GM12878 (cell line): Measurements from ENCODE around the gene CSTA.

Source experiments
- IRF4 ChIP-seq: IDR thresholded peaks from 2 replicates; pipeline ENCODE4 v1.6.1; 2011; ENCODE audit warnings: low read depth, low read length
- MYC ChIP-seq: IDR thresholded peaks from 2 replicates; pipeline ENCODE4 v1.6.1; 2011; ENCODE audit warnings: mild to moderate bottlenecking, low read length, moderate library complexity, inconsistent platforms; ENCODE audit not compliant: insufficient read depth, insufficient replicate concordance, insufficient read length, severe bottlenecking
- POLR2A ChIP-seq: IDR thresholded peaks from 2 replicates; pipeline ENCODE4 v1.6.1; 2011; ENCODE audit warnings: low read depth, mild to moderate bottlenecking, low read length
- STAT1 ChIP-seq: fragments of 450-650 bp; conservative IDR thresholded peaks from 2 replicates; pipeline ENCODE4 v1.6.1; 2014; ENCODE audit warnings: antibody characterized with exemption, mild to moderate bottlenecking
- ZNF384 ChIP-seq: IDR thresholded peaks from 2 replicates; pipeline ENCODE4 v1.6.1; 2012; ENCODE audit warnings: low read depth, mild to moderate bottlenecking, low read length, improper control_type of control experiment, borderline replicate concordance
- TF ChIP-seq, protein P1 (sequence below), 3 experiments: IDR thresholded peaks in 2 of 3; conservative IDR thresholded peaks in 1 of 3; 2 replicates each; pipeline ENCODE4 v1.5.1; 2011; ENCODE audit warnings: low read depth in 3 of 3, low read length in 3 of 3, mild to moderate bottlenecking in 3 of 3, control low read depth in 2 of 3, moderate library complexity in 2 of 3, inconsistent platforms in 1 of 3, mixed read lengths in 1 of 3; ENCODE audit not compliant: control insufficient read depth in 2 of 3, insufficient read depth in 1 of 3; ENCODE audit errors: extremely low read depth in 1 of 3

DNA sequence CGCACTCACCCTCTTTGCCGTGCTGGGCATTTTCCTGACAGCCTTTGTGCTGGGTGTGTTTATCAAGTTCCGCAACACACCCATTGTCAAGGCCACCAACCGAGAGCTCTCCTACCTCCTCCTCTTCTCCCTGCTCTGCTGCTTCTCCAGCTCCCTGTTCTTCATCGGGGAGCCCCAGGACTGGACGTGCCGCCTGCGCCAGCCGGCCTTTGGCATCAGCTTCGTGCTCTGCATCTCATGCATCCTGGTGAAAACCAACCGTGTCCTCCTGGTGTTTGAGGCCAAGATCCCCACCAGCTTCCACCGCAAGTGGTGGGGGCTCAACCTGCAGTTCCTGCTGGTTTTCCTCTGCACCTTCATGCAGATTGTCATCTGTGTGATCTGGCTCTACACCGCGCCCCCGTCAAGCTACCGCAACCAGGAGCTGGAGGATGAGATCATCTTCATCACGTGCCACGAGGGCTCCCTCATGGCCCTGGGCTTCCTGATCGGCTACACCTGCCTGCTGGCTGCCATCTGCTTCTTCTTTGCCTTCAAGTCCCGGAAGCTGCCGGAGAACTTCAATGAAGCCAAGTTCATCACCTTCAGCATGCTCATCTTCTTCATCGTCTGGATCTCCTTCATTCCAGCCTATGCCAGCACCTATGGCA lies 41.1 kb upstream of the CSTA start:
- no peak for TF ChIP-seq IRF4
- TF ChIP-seq, protein P1, sequence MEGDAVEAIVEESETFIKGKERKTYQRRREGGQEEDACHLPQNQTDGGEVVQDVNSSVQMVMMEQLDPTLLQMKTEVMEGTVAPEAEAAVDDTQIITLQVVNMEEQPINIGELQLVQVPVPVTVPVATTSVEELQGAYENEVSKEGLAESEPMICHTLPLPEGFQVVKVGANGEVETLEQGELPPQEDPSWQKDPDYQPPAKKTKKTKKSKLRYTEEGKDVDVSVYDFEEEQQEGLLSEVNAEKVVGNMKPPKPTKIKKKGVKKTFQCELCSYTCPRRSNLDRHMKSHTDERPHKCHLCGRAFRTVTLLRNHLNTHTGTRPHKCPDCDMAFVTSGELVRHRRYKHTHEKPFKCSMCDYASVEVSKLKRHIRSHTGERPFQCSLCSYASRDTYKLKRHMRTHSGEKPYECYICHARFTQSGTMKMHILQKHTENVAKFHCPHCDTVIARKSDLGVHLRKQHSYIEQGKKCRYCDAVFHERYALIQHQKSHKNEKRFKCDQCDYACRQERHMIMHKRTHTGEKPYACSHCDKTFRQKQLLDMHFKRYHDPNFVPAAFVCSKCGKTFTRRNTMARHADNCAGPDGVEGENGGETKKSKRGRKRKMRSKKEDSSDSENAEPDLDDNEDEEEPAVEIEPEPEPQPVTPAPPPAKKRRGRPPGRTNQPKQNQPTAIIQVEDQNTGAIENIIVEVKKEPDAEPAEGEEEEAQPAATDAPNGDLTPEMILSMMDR (IDR thresholded peaks at IDR 0.05 in 2 of 3, conservative IDR thresholded peaks at IDR 0.05 in 1 of 3; ENCODE audit: control insufficient read depth in 2 of 3, extremely low read depth in 1 of 3, insufficient read depth in 1 of 3, low read depth in 3 of 3, low read length in 3 of 3), result no peak
- TF ChIP-seq MYC, result no peak
- no peak for TF ChIP-seq STAT1
- no peak for TF ChIP-seq ZNF384
- no peak for TF ChIP-seq POLR2A
